NCI-H2227 (cell line): ENCODE measurements around the gene DNASE1L1.

Experiments used
- DNase-seq: peaks from one replicate; lab custom pipeline; 2025; ENCODE audit not compliant: unreplicated experiment; lab: John Stamatoyannopoulos, UW

Gene DNASE1L1

DNA sequence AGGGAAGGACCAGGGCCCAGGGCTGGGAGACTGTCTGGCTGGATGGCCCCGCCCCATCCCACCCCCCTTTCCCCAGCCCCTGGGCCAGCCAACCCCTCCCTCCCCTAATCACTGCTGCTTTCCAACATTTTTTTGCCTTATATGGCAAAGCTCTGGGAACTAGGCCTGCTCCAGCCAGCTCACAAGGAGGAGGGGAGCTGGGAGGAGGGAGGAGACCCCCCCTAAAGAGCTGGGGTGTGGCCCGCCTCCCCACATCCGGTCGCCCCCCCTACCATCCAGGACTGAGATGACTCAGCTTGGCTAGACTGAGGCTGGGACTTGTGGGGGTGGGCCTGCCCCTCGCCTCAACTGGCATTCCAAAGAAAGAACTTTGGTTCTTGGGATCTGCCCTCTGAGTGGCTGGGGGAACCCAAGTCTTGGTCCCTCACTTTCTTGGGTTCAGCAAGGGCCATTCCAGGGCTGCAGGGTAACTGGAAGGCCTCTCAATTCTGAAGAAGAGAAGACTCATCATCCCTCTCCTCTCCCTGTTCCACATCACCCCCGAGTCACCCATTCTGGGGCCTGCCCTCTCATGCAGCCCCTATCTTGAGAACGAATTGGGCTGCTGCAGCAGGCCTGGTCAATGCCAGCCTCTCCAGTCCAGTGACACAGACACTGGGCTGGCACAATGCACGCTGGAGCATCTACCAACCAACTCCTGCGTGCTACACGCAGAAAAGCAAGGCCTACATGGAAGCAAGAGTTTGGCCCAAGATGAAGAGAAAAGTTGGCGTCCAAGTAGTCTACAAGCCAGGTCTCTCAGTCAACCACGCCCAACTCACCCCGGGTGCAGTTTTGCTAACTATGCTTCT, 39.4 kb downstream of the DNASE1L1 start:
- DNase-seq: peak; percentile 79

DNA sequence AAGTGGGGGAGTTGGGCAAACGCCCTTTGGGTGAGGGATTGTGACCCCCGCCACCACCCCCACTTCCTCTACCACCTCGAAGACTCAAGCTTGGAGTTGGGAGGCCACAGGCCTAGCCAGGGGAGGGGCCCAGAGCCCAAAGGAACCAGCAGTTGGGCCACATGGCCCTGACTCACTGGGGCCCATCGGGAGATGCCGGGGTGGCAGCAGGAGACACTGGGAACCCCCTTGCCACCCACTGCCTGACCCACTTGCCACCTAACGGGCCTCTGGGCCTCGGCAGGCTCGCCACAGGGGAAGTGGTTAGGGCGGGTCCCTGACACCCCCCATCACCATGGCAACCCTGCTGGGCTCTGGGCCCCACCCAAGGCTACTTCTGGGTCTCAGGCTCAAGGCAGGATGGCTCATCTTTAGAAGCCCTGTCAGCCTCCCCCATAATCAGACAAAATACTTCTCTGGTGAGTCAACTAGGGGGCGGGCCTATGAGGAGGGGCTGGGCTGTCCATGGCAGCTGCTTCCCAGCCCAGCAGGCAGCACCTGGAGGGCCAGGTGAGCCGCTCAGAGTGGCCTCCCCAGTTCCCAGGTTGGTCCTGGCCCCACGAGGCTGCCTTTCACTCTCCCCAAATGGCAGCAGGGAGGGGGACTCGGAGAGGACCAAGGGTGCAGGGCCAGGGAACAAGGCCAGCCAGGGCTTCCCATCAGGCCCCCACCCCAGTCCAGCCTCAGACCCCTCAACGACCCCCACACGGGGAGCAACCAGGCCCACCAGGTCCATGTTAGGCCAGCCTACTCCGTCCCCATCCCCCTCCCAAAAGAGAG, 40.2 kb downstream of the DNASE1L1 start:
- DNase-seq: peak; percentile 54

DNA sequence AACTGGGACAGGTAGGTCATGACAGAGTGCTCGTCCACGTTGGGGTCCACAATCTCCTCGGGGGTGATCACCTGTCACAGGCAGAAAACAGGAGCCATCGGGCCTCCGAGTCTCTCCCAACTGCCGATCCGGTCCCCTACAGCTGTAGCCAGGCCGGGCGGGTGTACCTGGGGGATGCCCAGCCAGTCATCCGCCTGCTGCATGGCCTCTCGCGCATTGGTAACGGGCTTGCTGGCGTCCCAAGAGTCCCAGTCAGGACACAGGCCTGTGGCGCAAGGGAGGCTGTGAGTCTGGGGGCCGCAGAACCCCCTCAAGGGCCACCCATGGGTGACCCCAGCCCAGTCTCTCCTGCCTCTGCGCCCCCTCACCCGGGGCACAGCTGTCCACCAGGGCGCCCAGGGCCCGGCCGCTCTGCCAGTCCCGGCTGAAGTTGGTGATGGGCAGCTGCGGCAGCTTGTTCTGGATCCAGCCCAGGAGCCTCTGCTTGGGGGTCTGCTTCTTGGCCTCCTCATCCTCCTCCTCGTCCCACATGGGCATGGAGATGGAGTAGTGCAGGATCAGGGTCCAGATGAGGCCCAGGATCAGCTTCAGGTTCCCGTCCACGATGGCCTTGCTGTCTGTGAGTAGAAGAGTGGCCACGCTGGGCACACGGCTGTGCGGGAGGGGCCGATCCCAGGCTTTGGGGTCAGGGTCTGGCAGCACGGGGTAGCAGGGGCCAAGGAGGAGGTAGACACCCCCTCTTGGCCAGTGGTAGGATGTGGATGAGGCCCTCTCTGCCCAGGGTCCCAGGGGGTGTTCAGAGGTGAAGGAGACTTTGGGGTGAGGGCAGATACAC, 41.4 kb downstream of the DNASE1L1 start:
- DNase-seq: no peak

DNA sequence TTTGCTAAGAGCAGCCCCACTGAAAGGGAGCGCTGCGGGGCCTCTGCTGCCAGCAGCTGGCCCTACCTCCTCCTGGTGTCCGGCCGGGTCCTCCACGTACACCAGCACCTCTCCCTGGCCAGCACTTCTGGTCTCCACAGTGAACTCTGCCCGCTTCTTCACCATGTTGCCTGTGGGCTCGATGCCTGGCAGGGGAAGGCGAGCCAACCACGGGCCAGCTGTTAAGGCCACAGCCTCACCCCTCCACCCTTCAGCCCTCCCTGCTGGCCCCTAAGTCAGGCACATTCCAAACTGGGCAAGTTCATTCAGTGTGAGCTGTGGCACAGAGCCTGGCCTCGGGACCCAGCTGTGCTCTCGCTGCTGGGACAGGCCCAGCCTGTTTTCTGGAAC, 42.4 kb downstream of the DNASE1L1 start:
- DNase-seq: no peak

DNA sequence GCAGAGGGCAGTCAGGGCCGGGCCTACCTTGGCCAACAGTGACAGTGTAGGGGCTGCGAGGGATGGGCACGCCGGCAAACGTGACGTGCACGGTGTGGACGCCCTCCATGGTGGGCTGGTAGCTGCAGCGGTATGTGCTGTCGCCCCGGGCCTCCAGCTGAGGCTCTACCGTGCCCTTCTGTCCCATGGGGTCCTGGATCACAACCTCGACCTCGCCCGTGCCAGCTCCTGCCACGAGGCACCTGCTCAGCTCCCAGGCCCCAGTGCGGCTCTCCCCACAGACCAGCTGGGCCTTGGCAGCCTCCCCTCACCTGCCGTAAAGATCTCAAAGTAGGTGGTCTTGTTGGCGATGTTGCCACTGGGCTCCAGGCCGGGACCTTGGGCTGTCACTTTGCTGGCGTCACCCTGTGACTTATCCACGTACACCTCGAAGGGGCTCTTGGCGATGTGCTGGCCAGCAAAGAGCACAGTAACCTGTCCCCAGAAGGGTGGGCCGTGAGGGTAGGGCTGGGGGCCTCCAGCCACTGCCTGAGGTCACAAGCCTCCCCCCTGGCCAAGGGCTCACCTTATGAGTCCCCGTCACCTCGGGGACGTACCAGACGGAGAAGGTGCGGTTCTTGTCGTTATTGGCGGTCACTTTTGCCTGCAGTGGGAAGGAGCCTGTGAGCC, 42.9 kb downstream of the DNASE1L1 start:
- no peak for DNase-seq

DNA sequence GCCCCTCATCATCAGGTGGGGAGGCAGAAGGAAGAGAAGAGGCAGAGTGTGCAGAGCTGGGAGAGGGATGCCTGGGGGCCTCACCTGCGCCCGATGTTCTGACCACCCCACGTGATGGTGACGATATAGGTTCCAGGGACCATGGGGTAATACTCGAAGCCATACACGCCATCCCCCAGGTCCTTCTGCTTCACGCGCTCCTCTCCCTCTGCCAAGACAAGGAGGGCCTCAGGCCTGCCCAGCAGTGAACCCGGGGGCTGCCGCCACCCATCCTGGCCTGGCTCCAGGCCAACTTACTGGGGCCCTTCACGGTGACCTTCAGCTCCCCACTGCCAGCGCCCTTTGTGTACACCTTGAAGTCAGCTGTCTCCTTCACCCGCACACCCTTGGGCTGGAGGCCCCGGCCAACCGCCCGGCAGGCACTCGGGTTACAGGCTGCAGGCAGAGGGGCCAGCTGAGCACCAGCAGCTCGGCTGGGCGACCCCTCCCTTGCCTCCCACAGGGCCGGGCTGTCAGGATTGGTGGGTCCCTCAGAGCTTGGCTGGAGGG, 43.9 kb downstream of the DNASE1L1 start:
- no peak for DNase-seq

DNA sequence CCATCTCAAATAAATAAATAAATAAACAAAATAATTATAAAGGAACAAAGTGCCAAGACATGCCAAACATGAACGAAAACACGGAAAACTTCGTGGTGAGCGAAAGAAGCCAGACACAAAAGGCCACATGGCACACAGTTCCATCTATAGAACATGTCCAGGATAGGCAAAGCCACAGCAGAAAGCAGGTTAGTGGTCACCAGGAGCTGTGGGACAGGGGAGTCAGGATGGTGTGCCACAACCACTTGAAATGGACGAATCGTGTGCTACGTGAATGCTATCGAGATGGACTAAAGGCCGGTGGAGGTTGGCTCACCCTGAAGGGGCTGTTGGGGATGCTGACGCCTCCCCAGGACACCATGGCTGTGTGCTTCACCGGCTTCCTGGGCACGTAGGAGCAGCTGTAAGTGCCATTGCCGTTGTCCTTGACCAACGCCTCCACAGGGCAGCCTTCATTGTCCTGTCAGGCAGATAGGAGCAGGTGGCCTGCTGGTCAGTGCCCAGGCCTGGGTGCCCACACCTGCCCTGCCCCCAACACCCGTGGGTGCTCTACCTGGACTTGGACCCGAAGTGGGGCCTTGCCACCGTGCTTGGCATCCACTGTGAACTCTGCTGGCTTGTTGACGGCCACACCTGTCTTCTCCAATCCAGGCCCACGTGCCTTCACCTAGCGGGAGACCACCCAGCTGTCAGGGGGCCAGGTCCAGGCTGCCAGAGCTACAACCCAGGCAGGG, 45.2 kb downstream of the DNASE1L1 start:
- DNase-seq: no peak

DNA sequence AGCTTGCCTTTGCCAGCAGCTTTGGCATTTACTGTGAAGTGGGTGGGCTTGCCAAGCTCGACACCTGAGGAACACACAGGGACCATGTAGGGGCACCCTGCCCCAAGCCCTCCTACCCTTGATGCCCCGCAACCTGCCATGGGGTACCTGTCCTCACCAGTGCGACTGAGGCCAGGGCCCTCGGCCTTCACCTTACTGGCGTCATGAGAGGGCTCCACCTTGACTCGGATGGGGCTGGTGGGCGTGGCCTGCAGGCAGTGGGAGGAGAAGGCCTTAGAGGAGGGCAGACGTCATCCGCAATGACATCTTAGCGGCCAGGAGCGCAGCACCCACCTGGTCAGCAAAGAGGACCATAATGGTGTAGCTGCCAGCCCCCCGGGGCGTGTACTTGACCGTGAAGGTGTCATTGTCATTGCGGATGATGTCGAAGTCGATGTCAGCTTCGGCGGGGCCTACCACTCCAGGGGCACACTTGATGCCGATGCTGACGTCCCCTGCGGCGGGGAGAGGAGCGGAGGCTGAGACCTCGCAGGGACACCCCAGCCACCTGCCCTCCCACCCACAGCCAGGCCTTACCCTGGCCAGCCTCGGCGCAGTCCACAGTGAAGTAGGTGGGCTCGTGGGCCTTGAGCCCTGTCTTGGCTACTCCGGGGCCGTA, 46.8 kb downstream of the DNASE1L1 start:
- no peak for DNase-seq

DNA sequence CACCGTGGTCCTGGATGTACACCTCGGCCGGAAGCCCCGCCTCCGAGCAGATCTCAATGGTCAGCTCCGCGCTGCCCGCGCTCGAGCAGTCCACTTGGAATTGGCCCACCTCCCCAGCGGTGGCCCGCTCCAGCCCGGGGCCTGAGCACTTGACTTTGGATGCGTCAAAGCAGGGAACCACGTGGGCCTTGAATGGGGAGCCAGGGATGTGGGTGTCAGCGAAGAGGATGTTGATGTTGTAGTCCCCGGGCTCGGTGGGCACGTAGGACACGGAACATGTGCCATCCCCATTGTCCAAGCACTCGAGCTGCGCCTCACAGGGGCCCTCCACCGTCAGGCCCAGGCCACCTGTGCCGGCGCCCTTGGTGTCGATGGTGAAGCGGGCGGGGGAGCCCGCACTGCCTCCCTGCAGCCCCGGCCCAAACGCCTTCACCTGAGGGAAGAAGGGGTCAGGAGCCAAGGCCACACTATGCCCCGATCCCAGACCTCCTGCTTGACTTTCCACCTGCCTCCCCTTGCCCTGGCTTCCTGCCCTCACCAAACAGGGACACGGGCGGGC, 48.8 kb downstream of the DNASE1L1 start:
- DNase-seq: no peak

DNA sequence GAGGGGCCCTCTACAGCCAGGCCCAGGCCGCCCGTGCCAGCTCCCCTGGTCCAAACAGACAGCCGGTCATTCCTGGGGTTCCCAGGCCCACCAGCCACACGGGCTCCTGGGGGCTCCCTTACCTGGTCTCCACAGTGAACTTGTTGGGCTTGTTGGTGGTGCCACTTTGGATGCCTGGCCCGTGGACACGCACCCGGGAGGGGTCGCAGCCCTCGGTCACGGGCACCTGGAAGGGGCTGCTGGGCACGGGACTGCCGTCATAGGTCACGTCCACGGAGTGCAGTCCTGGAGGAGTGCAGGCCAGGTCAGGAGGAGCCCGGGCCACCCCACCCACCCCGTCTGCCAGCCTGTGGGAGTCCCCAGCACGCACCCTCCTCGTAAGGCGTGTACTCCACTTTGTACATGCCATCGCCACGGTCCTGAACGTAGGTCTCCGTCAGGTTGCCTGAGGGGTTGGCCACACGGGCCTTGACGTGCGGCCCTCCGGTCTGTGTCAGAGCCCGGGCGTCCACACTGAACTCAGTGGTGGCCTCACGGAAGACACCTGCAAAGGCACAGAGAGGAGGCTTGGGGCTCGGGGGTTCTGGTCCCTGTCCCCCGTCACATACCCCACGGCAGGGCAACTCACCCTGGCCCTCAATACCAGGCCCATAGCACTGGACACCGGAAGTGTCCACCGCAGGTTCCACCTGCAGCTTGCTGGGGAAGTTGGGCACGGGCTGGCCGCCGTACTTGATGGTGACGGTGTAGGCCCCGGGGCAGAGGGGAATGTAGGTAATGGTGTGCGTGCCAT, 49.5 kb downstream of the DNASE1L1 start:
- no peak for DNase-seq

DNA sequence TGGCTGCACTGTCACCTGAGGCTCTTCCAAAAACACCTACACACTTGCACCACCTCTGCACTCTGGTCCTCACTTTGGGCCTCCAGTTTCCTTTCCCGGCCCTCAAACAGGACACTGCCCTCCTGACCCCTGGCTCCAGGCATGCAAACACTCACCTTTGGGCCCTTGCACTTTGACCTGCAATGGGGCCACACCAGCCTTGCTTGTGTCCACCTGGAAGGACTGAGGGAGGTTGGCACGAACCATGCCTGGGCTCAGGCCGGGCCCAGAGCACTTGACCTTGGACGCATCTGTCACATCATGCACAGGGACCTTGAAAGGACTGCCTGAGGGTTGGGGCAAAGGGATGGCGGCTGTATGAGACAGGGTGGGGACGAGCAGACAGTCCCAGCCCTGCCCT, 50.2 kb downstream of the DNASE1L1 start:
- DNase-seq: no peak

DNA sequence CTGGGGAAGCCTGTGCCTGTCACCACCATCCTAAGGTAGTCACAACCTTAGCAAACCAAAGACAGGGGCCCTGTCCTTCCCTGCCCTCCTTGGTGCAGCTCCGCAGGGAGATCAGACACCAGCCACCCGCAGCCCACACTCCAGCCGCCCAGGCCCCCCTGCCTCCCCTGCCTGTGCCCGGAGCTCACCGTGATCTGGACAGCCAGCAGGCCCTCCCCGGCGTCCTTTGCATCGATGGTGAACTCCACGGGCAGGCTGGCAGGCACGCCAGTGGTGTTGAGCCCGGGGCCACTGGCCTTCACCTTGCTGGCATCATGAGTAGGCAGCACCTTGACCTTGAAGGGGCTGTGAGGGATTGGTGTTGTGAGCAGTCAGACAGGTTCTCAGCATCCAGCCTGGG, 51.0 kb downstream of the DNASE1L1 start:
- DNase-seq: no peak

DNA sequence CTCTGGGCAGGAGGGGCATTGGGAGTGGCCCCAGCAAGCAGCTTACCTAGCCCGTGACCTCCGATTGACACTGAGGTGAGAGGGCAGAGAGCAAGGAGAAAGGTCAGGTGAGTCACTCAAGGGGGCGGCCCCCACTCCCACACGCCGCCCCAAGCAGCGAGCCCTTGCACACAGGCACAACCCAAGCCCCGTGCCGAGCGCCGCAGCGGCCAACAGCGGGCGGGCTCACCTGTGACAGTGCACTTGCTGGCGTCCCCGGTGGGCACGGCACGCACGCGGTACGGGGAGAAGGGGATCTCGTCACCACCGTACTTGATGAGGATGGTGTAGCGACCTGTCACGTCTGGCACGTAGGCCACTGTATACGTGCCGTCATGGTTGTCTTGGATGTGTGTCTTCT, 51.8 kb downstream of the DNASE1L1 start:
- DNase-seq: no peak

DNA sequence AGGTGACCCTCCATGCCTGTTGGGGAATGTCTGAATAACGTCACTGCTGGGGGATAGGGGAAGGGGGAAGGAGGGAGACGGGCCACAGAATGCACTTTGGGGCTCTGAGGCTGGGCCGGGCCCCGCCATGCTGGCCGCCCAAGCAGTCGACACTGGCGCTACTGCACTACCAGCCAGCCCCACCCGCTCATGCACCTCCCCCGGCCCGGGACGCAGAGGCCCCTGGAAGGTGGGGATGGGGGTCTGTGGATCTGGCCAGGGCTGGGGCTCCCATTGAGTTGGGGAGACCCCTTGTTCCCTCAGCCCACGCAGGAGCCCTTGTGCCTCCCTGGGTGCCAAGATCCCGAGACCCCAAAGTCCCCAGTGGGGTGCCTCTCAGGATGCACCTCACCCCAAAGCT, 52.5 kb downstream of the DNASE1L1 start:
- DNase-seq: no peak

DNA sequence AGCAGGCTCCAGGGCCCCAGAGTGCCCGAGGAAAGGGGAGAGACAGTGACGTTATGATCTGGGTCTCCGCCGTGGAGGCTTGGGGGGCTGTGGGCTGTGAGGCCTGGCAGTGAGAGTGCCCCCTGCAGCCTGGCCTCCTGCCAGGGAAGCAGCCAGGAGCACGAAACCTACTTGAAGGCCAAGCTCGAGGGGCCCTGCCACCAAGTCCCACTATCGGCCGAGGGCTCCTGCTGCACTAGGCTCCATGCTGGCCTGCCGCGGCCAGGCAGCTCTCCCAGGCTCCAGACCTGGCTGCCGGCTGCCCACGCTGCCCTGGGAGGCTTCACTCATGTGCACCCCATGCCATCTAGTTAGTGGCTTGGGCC, 53.3 kb downstream of the DNASE1L1 start:
- no peak for DNase-seq

DNA sequence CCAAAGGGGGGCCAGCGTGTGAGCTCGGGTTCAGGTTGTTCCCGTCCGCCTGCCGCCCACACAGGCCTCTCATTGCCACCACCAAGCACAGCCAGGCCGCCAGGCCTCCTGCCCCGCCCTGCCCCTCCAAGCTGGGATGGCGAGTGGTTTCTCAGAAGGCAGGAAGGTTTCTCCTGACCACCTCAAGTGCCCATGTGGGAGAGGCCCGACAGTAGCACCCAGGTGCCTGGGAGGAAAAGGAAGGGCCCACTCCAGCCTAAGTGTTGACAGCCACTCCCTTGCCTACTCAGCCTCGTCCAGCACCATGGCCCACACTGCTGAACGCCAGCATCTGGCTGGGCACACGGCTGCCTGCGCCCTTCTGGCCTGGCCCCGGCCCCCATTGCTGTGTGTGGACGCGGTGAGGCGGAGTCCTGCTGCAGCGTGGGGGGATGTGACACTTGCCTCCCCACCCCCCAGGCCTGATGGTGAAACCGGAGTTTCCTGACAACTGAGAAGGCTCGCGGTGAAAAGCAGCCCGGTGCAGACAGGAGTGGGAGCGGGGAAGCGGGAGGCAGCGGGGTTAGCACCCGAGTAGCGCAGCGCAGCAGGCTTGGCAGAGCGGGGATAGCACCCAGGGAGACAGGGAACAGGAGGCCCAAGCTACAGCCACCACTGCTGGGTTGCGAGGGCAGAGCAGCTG, 53.8 kb downstream of the DNASE1L1 start:
- DNase-seq: no peak

DNA sequence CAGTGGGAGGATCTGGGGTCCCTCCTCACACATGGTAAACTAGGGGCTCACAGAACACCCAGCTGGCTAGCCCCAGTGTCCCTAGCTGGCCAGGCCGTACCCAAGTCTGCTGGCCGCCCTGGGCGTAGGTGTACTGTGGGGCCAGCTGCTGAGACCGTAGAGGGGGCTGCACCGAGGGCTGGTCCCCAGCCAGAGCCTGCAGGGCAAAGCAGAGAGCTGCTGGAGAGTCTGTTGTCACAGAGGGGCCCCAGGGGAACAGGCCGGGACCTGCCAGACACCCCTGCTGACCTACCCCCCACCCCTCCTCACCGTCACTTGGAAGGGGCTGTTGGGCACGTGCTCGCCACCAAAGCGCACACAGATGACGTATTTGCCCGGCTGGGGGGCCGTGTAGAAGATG, 54.5 kb downstream of the DNASE1L1 start:
- DNase-seq: no peak

DNA sequence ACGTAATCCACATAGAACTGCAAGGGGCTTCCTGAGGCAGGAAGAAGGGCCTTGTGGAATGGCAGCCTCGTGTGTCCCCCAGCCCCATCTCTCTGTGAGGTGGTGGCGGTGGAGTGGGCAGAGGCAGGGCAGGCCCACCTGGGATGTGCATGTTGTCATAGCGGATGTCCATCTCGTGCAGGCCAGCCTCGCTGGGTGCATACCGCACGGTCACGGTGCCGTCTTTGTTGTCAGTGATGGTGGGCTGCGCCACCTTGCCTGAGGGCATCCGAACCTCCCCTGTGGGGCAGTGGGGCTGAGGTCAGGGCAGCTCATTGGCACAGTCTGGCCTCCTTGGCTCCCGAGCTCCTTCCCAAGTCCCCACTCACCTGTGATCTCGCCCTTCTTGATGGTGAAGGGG, 55.0 kb downstream of the DNASE1L1 start:
- DNase-seq: no peak
